ENCODE measurements around the gene ABHD2. TPM values are rescaled to one million over a fixed set of nuclear protein-coding genes. Genes with fewer than 3 reads are reported as not detected.

ABHD2 gene
- total RNA-seq, 2 experiments from 2014 or later: 16.1 to 22.8 TPM

DNA sequence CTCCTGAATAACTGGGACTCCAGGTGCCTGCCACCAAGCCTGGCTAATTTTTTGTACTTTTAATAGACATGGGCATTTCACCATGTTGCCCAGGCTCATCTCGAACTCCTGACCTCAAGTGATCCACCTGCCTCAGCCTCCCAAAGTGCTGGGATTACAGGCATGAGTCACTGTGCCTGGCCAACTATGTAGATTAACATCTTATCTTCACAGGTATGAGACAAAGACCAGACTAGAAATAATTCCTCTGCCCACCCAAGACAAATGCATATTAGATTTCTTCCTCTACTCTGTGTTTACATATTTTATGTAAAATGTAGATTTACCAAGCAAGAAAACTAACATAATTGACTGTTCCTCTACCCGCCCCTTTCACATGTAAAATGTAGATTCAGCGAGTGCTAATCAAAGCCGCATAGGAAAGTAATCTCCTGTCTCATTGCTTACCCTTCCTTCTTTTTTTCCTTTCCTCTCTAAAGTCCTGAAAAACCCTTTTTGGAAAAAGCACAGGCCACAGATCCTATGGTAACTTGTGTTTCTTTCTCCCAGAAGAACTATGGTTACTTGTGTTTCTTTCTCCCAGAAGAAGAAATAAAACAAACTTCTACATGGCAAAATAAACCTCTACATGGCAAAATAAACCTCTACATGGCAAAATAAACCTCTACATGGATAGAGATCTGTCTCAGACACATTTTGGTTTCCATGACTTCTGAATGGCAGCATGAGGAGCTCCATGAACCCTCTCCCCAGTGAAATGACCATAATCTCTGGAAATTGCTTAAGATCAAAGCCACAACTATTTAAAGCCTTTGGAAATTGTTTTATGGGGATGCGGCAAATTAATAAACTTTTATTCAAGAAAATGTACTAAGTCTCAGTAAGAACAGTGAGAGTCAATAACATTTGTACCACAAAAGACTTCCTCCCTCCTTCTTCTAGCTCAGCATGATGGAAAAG lies 9.1 kb upstream of the ABHD2 start:
- no TSS peak for BruUV-seq (replicated peaks)
- Histone ChIP-seq H3K9me3 (ENCODE audit: low read length) (no peaks in the 10 kb centered on the region), H3K4me2 (ENCODE audit: low read length) (no peak overlapping the region), H4K20me1 (ENCODE audit: insufficient read depth, low read length) (no peaks in the 10 kb centered on the region), H3K4me3 (ENCODE audit: low read depth, low read length, poor library complexity, severe bottlenecking) (no peak overlapping the region), H3K36me3 (ENCODE audit: insufficient read depth, low read length) (no peaks in the 10 kb centered on the region), H3K79me2 (ENCODE audit: insufficient read depth, low read depth, low read length) (no peaks in the 10 kb centered on the region), H2AFZ (ENCODE audit: low read length) (no peak overlapping the region), H3K4me1 (ENCODE audit: insufficient read depth, low read length, poor library complexity, severe bottlenecking) (no peaks in the 10 kb centered on the region), H3K27ac (ENCODE audit: low read depth, low read length, poor library complexity, severe bottlenecking) (no peak overlapping the region), H3K9me2 (ENCODE audit: insufficient read depth, low read length) (no peaks in the 10 kb centered on the region)
- intact Hi-C loops (cut with micrococcal nuclease; ENCODE audit: unreplicated experiment): loop anchor here (5.0 kb wide), 1 partner anchor 48 kb away; no protein-coding TSS in a partner anchor
- CTCF ChIA-PET (ENCODE audit: unreplicated experiment): no interaction called here
- POLR2A ChIA-PET: interaction anchor here (1.4 kb wide), 1 partner anchor 9 kb away, joined by 6 read pairs; the partner anchor contains the start of gene ABHD2
- TF ChIP-seq, protein P1, sequence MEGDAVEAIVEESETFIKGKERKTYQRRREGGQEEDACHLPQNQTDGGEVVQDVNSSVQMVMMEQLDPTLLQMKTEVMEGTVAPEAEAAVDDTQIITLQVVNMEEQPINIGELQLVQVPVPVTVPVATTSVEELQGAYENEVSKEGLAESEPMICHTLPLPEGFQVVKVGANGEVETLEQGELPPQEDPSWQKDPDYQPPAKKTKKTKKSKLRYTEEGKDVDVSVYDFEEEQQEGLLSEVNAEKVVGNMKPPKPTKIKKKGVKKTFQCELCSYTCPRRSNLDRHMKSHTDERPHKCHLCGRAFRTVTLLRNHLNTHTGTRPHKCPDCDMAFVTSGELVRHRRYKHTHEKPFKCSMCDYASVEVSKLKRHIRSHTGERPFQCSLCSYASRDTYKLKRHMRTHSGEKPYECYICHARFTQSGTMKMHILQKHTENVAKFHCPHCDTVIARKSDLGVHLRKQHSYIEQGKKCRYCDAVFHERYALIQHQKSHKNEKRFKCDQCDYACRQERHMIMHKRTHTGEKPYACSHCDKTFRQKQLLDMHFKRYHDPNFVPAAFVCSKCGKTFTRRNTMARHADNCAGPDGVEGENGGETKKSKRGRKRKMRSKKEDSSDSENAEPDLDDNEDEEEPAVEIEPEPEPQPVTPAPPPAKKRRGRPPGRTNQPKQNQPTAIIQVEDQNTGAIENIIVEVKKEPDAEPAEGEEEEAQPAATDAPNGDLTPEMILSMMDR (conservative IDR thresholded peaks at IDR 0.05; ENCODE audit: low read length): no peak
- no peak for TF ChIP-seq EZH2phosphoT487 (IDR thresholded peaks at IDR 0.05; ENCODE audit: borderline replicate concordance, low read depth, low read length)
- no peak for DNase-seq (ENCODE audit: low spot score)

DNA sequence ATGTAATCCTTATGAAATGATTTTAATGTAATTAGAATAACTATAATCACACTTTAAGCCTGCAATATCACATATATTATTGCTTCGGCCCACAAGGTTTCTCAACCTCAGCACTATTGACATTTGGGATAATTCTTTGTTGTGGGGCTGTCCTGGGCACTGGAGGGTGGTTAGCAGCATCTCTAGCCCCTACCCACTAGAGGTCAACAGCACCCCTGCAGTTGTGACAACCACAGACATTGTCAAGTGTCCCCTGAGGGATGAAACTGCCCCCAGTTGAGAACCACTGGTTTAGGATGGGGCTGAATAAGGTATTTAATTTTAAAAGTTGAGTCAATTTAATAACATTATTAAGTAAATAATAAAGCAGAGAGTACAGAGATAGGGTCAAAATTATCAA lies 6.4 kb upstream of the ABHD2 start:
- ChIA-PET POLR2A (no interaction called here), CTCF (ENCODE audit: unreplicated experiment) (no interaction called here)
- Histone ChIP-seq H3K4me1 (ENCODE audit: insufficient read depth, low read length, poor library complexity, severe bottlenecking) (peaks cover under 1% of the 10 kb centered on the region), H3K36me3 (ENCODE audit: insufficient read depth, low read length) (no peaks in the 10 kb centered on the region), H3K4me3 (ENCODE audit: low read depth, low read length, poor library complexity, severe bottlenecking) (no peak overlapping the region), H3K9me2 (ENCODE audit: insufficient read depth, low read length) (no peaks in the 10 kb centered on the region), H4K20me1 (ENCODE audit: insufficient read depth, low read length) (no peaks in the 10 kb centered on the region), H3K4me2 (ENCODE audit: low read length) (no peak overlapping the region), H3K27ac (ENCODE audit: low read depth, low read length, poor library complexity, severe bottlenecking) (no peak overlapping the region), H3K9me3 (ENCODE audit: low read length) (no peaks in the 10 kb centered on the region), H3K79me2 (ENCODE audit: insufficient read depth, low read depth, low read length) (no peaks in the 10 kb centered on the region), H2AFZ (ENCODE audit: low read length) (no peak overlapping the region)
- no TSS peak for BruUV-seq (replicated peaks)
- DNase-seq (ENCODE audit: low spot score): no peak
- intact Hi-C loops (cut with micrococcal nuclease; ENCODE audit: unreplicated experiment): loop anchor here (10.0 kb wide), 1 partner anchor 457 kb away; the partner anchor contains the start of gene AEN
- TF ChIP-seq, protein P1 (conservative IDR thresholded peaks at IDR 0.05; ENCODE audit: low read length): no peak
- TF ChIP-seq EZH2phosphoT487 (IDR thresholded peaks at IDR 0.05; ENCODE audit: borderline replicate concordance, low read depth, low read length): no peak

DNA sequence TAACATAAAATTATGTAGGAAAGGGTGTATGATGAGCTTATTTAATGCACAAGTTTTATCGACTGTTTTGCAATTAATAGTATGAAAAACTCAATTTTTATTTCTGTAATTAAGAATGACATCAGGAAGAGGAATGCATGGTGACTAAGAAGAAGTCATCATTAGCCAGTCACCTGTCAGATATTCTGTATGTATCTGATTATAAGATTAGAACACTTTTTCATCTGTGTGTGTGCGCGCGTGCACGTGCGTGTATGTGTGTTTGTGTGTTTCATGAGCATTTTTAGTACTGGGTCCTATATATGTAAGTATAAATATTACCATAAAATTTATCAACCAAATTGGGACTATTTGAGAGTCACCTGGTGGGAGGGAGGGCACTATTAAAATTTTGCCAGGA lies 5.0 kb upstream of the ABHD2 start:
- Histone ChIP-seq H3K9me3 (ENCODE audit: low read length) (no peaks in the 10 kb centered on the region), H3K9me2 (ENCODE audit: insufficient read depth, low read length) (no peaks in the 10 kb centered on the region), H3K27ac (ENCODE audit: low read depth, low read length, poor library complexity, severe bottlenecking) (no peak overlapping the region), H3K36me3 (ENCODE audit: insufficient read depth, low read length) (no peaks in the 10 kb centered on the region), H2AFZ (ENCODE audit: low read length) (no peak overlapping the region), H3K79me2 (ENCODE audit: insufficient read depth, low read depth, low read length) (no peaks in the 10 kb centered on the region), H3K4me3 (ENCODE audit: low read depth, low read length, poor library complexity, severe bottlenecking) (no peak overlapping the region), H4K20me1 (ENCODE audit: insufficient read depth, low read length) (no peaks in the 10 kb centered on the region), H3K4me1 (ENCODE audit: insufficient read depth, low read length, poor library complexity, severe bottlenecking) (peaks cover 10% of the 10 kb centered on the region), H3K4me2 (ENCODE audit: low read length) (no peak overlapping the region)
- CTCF ChIA-PET (ENCODE audit: unreplicated experiment): no interaction called here
- no peak for TF ChIP-seq EZH2phosphoT487 (IDR thresholded peaks at IDR 0.05; ENCODE audit: borderline replicate concordance, low read depth, low read length)
- TF ChIP-seq, protein P1 (conservative IDR thresholded peaks at IDR 0.05; ENCODE audit: low read length): no peak
- no peak for DNase-seq (ENCODE audit: low spot score)
- intact Hi-C loops (cut with micrococcal nuclease; ENCODE audit: unreplicated experiment): loop anchor here (10.0 kb wide), 1 partner anchor 458 kb away; the partner anchor contains the start of gene AEN
- BruUV-seq (replicated peaks): no TSS peak
- POLR2A ChIA-PET: interaction anchor here (0.7 kb wide), 2 partner anchors 152 to 629 kb away, joined by 4 to 5 read pairs; no protein-coding TSS in a partner anchor

Measured in OCI-LY7 (cell line).